Epithelial cell of esophagus (primary cell): ENCODE data around the gene VTI1A.

ENCODE experiments used
- DNase-seq: peaks from one replicate; pipeline ENCODE4 v3.0.0; 2010; ENCODE audit warnings: low read depth
- H3K4me3 ChIP-seq: 2 replicates; pipeline ENCODE4 v1.5.1; 2011; ENCODE audit warnings: mild to moderate bottlenecking, low read length, control low read depth
- CTCF ChIP-seq: IDR thresholded peaks from 2 replicates; pipeline ENCODE4 v1.5.1; 2011; ENCODE audit warnings: low read depth, mild to moderate bottlenecking, low read length, control low read depth, inconsistent platforms; ENCODE audit not compliant: insufficient read depth; ENCODE audit errors: missing control alignments

The VTI1A gene

GRCh38 chr10:112811741-112812551 is 364.9 kb downstream of the VTI1A start:
- peak; percentile 10 for TF ChIP-seq CTCF
- DNase-seq, result peak; percentile 93
- H3K4me3 ChIP-seq, result no peak overlapping the region

- no peak for TF ChIP-seq CTCF
- no peak for DNase-seq
- H3K4me3 ChIP-seq, result no peak overlapping the region
These were observed 365.6 kb downstream of the VTI1A start for GRCh38 chr10:112812586-112812985.

GRCh38 chr10:112813866-112814591 is 367.0 kb downstream of the VTI1A start:
- no peak for TF ChIP-seq CTCF
- DNase-seq, result no peak

GRCh38 chr10:112815269-112816032 is 368.4 kb downstream of the VTI1A start:
- DNase-seq, result peak; percentile 68
- no peak overlapping the region for H3K4me3 ChIP-seq

More at GRCh38 chr10:112813866-112814591, 367.0 kb downstream of the VTI1A start:
- no peak overlapping the region for H3K4me3 ChIP-seq

GRCh38 chr10:112816033-112816430 is 369.0 kb downstream of the VTI1A start:
- no peak overlapping the region for H3K4me3 ChIP-seq
- no peak for TF ChIP-seq CTCF
- no peak for DNase-seq

More at GRCh38 chr10:112815269-112816032, 368.4 kb downstream of the VTI1A start:
- TF ChIP-seq CTCF, result no peak

GRCh38 chr10:112816891-112817290 is 369.9 kb downstream of the VTI1A start:
- no peak overlapping the region for H3K4me3 ChIP-seq
- no peak for TF ChIP-seq CTCF
- no peak for DNase-seq
